Mesendoderm (in vitro differentiated cells): ENCODE measurements around the gene CENPU.
"Not testable (repeated sequence)": the region's sequence is repeated elsewhere in the genome, so short reads cannot be mapped to it uniquely, and the experiment has no call there.

Source experiments
- DNase-seq: peaks from one replicate; pipeline ENCODE4 v3.0.0; 2013
- H2AK5ac ChIP-seq: 2 replicates; pipeline ENCODE4 v1.6.1; 2013; ENCODE audit warnings: low read length, inconsistent platforms
- H2BK120ac ChIP-seq: 2 replicates; pipeline ENCODE4 v1.6.1; 2013; ENCODE audit warnings: low read depth, mild to moderate bottlenecking, low read length, moderate library complexity, mixed read lengths
- H2BK15ac ChIP-seq: replicated peaks from 2 replicates; pipeline ENCODE4 v1.6.1; 2013; ENCODE audit warnings: low read depth, mild to moderate bottlenecking, moderate library complexity
- H2BK5ac ChIP-seq: 2 replicates; pipeline ENCODE4 v1.6.1; 2013; ENCODE audit warnings: low read length, inconsistent platforms
- H3K18ac ChIP-seq: 2 replicates; pipeline ENCODE4 v1.6.1; 2013; ENCODE audit warnings: mild to moderate bottlenecking, low read length, mixed read lengths
- H3K23ac ChIP-seq: one replicate; pipeline ENCODE4 v1.6.1; 2013; ENCODE audit warnings: low read length
- H3K27ac ChIP-seq: 2 replicates; pipeline ENCODE4 v1.5.1; 2013; ENCODE audit warnings: low read depth, mild to moderate bottlenecking, inconsistent platforms, low read length, moderate library complexity
- H3K27me3 ChIP-seq: 2 replicates; pipeline ENCODE4 v1.6.1; 2013; ENCODE audit warnings: low read length, control low read depth, mild to moderate bottlenecking, inconsistent platforms; ENCODE audit not compliant: insufficient read depth, poor library complexity
- H3K36me3 ChIP-seq: 2 replicates; pipeline ENCODE4 v1.6.1; 2013; ENCODE audit warnings: low read length, inconsistent platforms; ENCODE audit not compliant: control insufficient read depth, insufficient read depth
- H3K4ac ChIP-seq: one replicate; pipeline ENCODE4 v1.6.1; 2013; ENCODE audit warnings: low read depth, mild to moderate bottlenecking, low read length, moderate library complexity
- H3K4me1 ChIP-seq: 2 replicates; pipeline ENCODE4 v1.6.1; 2013; ENCODE audit warnings: low read depth, low read length, inconsistent platforms; ENCODE audit not compliant: control insufficient read depth
- H3K4me2 ChIP-seq: 2 replicates; pipeline ENCODE4 v1.6.1; 2013; ENCODE audit warnings: low read length
- H3K4me3 ChIP-seq: 2 replicates; pipeline ENCODE4 v1.5.1; 2013; ENCODE audit warnings: mild to moderate bottlenecking, low read length
- H3K56ac ChIP-seq: one replicate; pipeline ENCODE4 v1.6.1; 2013; ENCODE audit warnings: low read length
- H3K79me1 ChIP-seq: 2 replicates; pipeline ENCODE4 v1.6.1; 2013; ENCODE audit warnings: low read length, inconsistent platforms
- H3K79me2 ChIP-seq: 2 replicates; pipeline ENCODE4 v1.6.1; 2013; ENCODE audit warnings: mild to moderate bottlenecking, low read length; ENCODE audit not compliant: control insufficient read depth, insufficient read depth
- H3K9ac ChIP-seq: 2 replicates; pipeline ENCODE4 v1.6.1; 2013; ENCODE audit warnings: low read length, inconsistent platforms
- H4K5ac ChIP-seq: one replicate; pipeline ENCODE4 v1.6.1; 2013; ENCODE audit warnings: low read length
- H4K8ac ChIP-seq: one replicate; pipeline ENCODE4 v1.6.1; 2013; ENCODE audit warnings: low read depth, mild to moderate bottlenecking, control low read depth, low read length, moderate library complexity
- WGBS: extraction: QIAGEN DNeasy Blood & Tissue Kit; methylation state at CpG from one replicate; pipeline ENCODE4 v1.1.7; 2013; ENCODE audit warnings: low lambda C conversion rate, missing lambda C conversion rate; ENCODE audit not compliant: insufficient coverage; ENCODE audit errors: extremely low coverage; 5-methylcytosine and 5-hydroxymethylcytosine counted together

The CENPU gene

GRCh38 chr4:184657820-184658219 is 76.1 kb downstream of the CENPU start:
- DNase-seq, H2BK15ac ChIP-seq, H3K9ac ChIP-seq, H3K79me2 ChIP-seq, H2BK5ac ChIP-seq, H4K8ac ChIP-seq, H3K56ac ChIP-seq, H3K4me3 ChIP-seq, H3K4me1 ChIP-seq, H3K79me1 ChIP-seq, H3K4me2 ChIP-seq, H3K36me3 ChIP-seq, H3K23ac ChIP-seq, H2BK120ac ChIP-seq, H3K4ac ChIP-seq, H2AK5ac ChIP-seq, H4K5ac ChIP-seq, H3K27me3 ChIP-seq, H3K27ac ChIP-seq, H3K18ac ChIP-seq: not testable (repeated sequence)
- WGBS = no CpG with 5 or more reads among the region's 9 CpGs

DNA sequence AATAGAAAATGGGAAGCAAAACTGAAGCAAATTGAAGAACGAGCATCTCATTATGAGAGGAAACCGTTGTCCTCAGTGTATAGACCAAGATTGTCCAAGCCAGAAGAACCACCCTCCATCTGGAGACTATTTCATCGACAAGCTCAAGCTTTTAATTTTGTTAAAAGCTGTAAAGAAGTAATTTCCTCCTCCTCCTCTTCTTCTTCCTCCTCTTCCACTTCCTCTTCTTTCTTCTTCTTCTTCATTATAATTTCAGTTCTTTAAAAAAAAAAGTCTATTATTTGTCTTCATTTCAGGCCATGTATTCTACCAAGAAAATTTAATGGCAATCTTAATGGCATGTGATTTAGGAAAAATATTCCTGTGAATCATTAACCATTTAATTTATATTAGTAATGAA is 76.8 kb downstream of the CENPU start:
- Histone ChIP-seq H3K4ac (no peak overlapping the region), H2AK5ac (no peak overlapping the region), H3K79me1 (no peaks in the 10 kb centered on the region), H3K4me3 (no peak overlapping the region), H3K36me3 (no peaks in the 10 kb centered on the region), H4K8ac (no peak overlapping the region), H3K4me1 (no peaks in the 10 kb centered on the region), H3K27ac (no peak overlapping the region), H3K56ac (no peak overlapping the region), H3K23ac (no peak overlapping the region), H2BK120ac (no peak overlapping the region), H3K9ac (no peak overlapping the region), H3K18ac (no peak overlapping the region), H3K4me2 (no peak overlapping the region), H3K79me2 (no peaks in the 10 kb centered on the region), H2BK5ac (no peak overlapping the region), H4K5ac (no peak overlapping the region), H3K27me3 (no peaks in the 10 kb centered on the region), H2BK15ac (no peak overlapping the region)
- no peak for DNase-seq
- no CpG with 5 or more reads among the region's 3 CpGs for WGBS

DNA sequence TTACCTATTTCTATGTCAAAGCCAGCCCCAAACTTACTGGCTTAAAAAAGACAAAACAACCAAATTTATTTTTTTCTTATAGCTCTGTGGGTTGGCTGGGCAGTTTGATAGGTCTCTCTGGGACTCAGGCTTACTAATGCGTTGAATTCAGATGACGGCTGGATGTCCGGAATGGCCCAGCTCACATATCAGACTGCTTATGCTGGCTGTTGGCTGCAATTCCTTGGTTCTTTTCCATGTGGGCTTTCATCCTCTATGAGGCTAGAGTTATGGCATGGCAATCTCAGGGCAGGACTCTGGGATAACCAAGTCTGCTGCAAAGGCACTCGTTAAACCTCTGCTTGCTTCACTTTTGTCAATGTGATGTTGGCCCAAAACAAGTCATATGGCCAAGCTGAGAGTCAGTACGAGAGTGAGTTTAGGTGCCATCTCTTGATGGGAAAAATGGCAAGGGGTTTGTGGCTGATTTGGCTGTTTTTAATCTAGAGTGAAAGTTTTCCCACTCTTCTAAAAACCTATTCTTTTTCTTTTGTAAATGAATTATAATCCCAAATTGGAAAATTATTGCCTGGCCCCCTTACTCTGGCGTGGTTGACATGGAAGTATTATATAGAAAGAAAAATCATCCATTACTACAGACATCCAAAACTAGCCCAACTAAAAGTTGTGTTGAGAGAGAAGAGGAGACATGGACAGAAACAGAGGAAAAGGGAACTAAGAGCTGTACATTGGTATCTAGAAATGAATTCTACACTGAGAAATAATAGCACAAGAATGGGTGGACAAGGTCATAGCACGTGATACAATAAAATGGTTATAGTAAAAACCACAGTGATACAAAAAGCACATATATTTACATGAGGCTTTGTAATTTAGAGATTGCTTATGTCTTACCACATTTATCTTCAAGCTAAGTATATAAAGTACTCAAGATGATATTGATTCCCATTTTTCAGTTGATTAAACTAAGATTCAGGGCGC is 77.7 kb downstream of the CENPU start:
- Histone ChIP-seq H3K79me1 (no peaks in the 10 kb centered on the region), H3K27me3 (no peaks in the 10 kb centered on the region), H3K23ac (no peak overlapping the region), H3K36me3 (no peaks in the 10 kb centered on the region), H3K4me1 (no peaks in the 10 kb centered on the region), H3K9ac (no peak overlapping the region), H2AK5ac (no peak overlapping the region), H2BK120ac (no peak overlapping the region), H3K18ac (no peak overlapping the region), H3K4ac (no peak overlapping the region), H3K4me3 (no peak overlapping the region), H2BK15ac (no peak overlapping the region), H4K5ac (no peak overlapping the region), H3K4me2 (no peak overlapping the region), H4K8ac (no peak overlapping the region), H3K79me2 (no peaks in the 10 kb centered on the region), H3K27ac (no peak overlapping the region), H2BK5ac (no peak overlapping the region), H3K56ac (no peak overlapping the region)
- WGBS = no CpG with 5 or more reads among the region's 8 CpGs
- DNase-seq = no peak

DNA sequence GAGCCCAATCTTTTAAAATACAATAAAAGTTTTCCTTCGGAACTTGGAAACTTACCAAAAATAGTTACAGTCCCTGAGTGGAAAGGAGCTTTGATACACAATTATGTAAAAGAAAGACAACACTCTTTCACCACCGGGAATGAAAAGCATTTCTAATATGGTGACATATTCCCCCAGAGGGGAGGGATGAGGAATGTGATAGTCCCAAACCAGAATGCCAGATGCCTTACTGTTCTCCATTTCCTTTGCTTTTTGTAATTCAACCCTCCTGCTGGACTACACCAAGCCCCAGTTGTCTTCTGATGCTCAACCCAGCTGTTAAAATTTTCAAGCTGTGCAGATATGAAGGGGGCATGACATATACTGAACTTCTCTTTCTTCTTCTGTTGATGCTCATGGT is 80.2 kb downstream of the CENPU start:
- Histone ChIP-seq H3K79me1 (peaks cover 2% of the 10 kb centered on the region), H3K36me3 (no peaks in the 10 kb centered on the region), H3K4ac (no peak overlapping the region), H3K4me3 (no peak overlapping the region), H3K9ac (no peak overlapping the region), H3K27ac (no peak overlapping the region), H2BK5ac (no peak overlapping the region), H3K4me1 (peaks cover 2% of the 10 kb centered on the region), H4K8ac (no peak overlapping the region), H2BK15ac (no peak overlapping the region), H4K5ac (no peak overlapping the region), H3K56ac (no peak overlapping the region), H3K27me3 (no peaks in the 10 kb centered on the region), H2BK120ac (no peak overlapping the region), H2AK5ac (no peak overlapping the region), H3K23ac (no peak overlapping the region), H3K4me2 (no peak overlapping the region), H3K79me2 (peaks cover 3% of the 10 kb centered on the region), H3K18ac (no peak overlapping the region)
- DNase-seq = peak; percentile 34
- WGBS = no CpG with 5 or more reads among the region's 2 CpGs

DNA sequence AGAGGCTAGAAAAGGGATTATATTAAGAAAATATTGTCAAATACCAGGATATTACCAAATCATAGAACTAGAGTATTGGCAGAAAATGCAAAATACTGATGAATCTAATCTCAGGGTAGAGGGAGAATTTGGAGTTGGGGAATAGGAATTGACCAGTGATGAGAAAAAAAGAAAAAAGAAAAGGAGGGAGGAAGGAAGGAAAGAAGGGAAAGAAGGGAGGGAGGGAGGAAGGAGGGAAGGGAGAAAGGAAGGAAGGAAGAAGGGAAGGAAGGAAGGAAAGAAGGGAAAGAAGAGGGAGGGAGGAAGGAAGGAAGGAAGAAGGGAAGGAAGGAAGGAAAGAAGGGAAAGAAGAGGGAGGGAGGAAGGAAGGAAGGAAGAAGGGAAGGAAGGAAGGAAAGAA is 81.2 kb downstream of the CENPU start:
- not testable (repeated sequence) for H3K79me1 ChIP-seq, H3K4ac ChIP-seq, H3K56ac ChIP-seq, H2BK5ac ChIP-seq, H2AK5ac ChIP-seq, H4K5ac ChIP-seq, H3K4me2 ChIP-seq, H2BK120ac ChIP-seq, H3K9ac ChIP-seq, H3K27me3 ChIP-seq, H3K4me1 ChIP-seq, H3K18ac ChIP-seq, DNase-seq, H3K36me3 ChIP-seq, H2BK15ac ChIP-seq, H3K27ac ChIP-seq, H4K8ac ChIP-seq, H3K23ac ChIP-seq, H3K4me3 ChIP-seq
- H3K79me2 ChIP-seq = peaks cover 13% of the 10 kb centered on the region

DNA sequence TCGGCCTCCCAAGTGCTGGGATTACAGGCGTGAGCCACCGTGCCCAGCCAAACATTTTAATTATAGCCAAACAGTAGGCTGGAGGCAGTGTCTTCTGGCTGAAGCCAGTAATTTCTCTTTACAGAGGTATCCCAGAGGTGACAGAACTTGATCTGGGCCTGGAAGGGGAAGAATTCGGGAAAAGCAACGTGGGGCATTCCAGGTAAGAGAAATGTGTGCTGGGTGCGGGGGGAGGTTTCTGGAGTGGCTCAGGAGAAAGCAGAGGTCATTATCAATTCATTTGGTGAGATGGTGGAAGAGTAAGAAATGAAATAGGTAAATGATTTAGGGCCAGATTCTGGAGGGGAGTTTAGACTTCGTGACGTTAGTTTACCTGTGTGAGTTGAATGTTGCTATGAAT is 82.0 kb downstream of the CENPU start:
- Histone ChIP-seq H3K23ac (no peak overlapping the region), H4K8ac (no peak overlapping the region), H3K18ac (no peak overlapping the region), H3K4me3 (no peak overlapping the region), H2BK120ac (no peak overlapping the region), H4K5ac (no peak overlapping the region), H3K4ac (no peak overlapping the region), H2BK15ac (no peak overlapping the region), H3K27ac (no peak overlapping the region), H3K27me3 (no peaks in the 10 kb centered on the region), H2AK5ac (no peak overlapping the region), H3K4me1 (peaks cover 2% of the 10 kb centered on the region), H3K79me1 (peaks cover 2% of the 10 kb centered on the region), H3K56ac (no peak overlapping the region), H3K36me3 (no peaks in the 10 kb centered on the region), H3K4me2 (no peak overlapping the region), H3K9ac (no peak overlapping the region), H3K79me2 (peaks cover 21% of the 10 kb centered on the region), H2BK5ac (no peak overlapping the region)
- peak; percentile 27 for DNase-seq
- WGBS = 100% methylated on average over 1 of the region's 8 CpGs
